GM12891 (cell line): ENCODE results near the gene HNRNPU.

Experiments used
- PAX5 ChIP-seq: IDR thresholded peaks from 2 replicates; pipeline ENCODE4 v1.6.1; 2011; ENCODE audit warnings: low read length, moderate library complexity, mild to moderate bottlenecking; ENCODE audit not compliant: insufficient read depth, severe bottlenecking
- POLR2A ChIP-seq: IDR thresholded peaks from 2 replicates; pipeline ENCODE4 v1.6.1; 2011; ENCODE audit warnings: low read depth, low read length, control low read depth
- POLR2AphosphoS5 ChIP-seq: IDR thresholded peaks from 2 replicates; pipeline ENCODE4 v1.6.1; 2011; ENCODE audit warnings: low read depth, low read length, control low read depth
- POU2F2 ChIP-seq: IDR thresholded peaks from 2 replicates; pipeline ENCODE4 v1.6.1; 2011; ENCODE audit warnings: low read depth, mild to moderate bottlenecking, control low read depth, low read length, moderate library complexity
- SPI1 ChIP-seq: IDR thresholded peaks from 2 replicates; pipeline ENCODE4 v1.6.1; 2011; ENCODE audit warnings: low read depth, low read length, control low read depth
- TAF1 ChIP-seq: IDR thresholded peaks from 2 replicates; pipeline ENCODE4 v1.6.1; 2011; ENCODE audit warnings: low read depth, low read length, control low read depth

DNA sequence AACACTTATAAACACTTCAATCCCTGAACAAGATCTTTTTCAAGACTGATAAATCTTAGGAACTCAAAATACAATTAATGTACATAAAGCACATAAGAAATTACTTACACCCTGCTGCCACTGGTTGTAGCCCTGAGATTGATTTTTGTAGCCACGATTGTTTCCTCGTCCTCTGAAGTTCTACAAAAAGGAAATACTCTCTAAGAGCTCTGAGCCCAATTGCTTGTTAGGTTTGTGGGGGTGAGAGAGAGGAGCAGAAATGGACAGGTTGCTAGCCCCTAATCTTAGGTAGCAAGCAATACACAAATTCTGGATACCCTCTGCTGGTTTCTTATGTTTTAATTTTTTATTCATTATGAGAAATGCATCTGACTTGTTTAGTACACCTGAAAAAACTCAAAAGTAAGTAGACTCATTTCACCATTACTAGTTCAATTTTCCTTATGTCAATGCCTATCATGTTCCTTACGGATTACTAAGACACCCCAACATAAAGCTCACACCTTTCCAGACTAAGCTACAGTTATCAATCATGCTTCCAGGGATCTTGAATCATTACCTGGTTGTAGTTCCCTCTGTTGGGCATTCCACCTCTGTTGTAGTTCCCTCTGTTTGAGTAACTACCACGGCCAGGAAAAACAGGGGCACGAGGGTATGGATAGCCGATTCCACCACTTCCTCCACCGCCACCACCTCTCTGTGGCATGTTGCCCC lies 9.3 kb downstream of the HNRNPU start:
- TF ChIP-seq TAF1 (no peak), POLR2A (no peak), SPI1 (no peak), POLR2AphosphoS5 (no peak), POU2F2 (no peak), PAX5 (no peak)
